H1 (cell line): Measurements from ENCODE around the gene CMTM2. TPM values are rescaled to one million over a fixed set of nuclear protein-coding genes. Genes with fewer than 3 reads are reported as not detected.
"Not testable (repeated sequence)": the region's sequence is repeated elsewhere in the genome, so short reads cannot be mapped to it uniquely, and the experiment has no call there.

Experiments
- CTCF ChIA-PET: fragments of 300-600 bp; sonication (Branson Sonifier 250); formaldehyde crosslinking; loops from one replicate; lab custom pipeline; 2021; ENCODE audit not compliant: partially characterized antibody; lab: Charles Lee
- POLR2A ChIA-PET: fragments of 300-600 bp; sonication (Branson Sonifier 250); formaldehyde crosslinking; loops from one replicate; lab custom pipeline; 2021; ENCODE audit warnings: inconsistent platforms; ENCODE audit not compliant: partially characterized antibody; lab: Charles Lee
- DNase-seq, 2 experiments: peaks; one replicate each; pipeline versions ENCODE4 v3.0.0 to v3.0.0-alpha.2; 2010 to 2022; ENCODE audit warnings: low spot score in 2 of 2, low read depth in 1 of 2, mixed read lengths in 1 of 2
- FAIRE-seq: peaks from 2 replicates; lab custom pipeline; 2011; peaks lifted over from hg19 to GRCh38; lab: Jason Lieb, UNC
- H2AFZ ChIP-seq: 2 replicates; pipeline ENCODE4 v1.8.1; 2012; ENCODE audit warnings: low read length, inconsistent platforms
- H2AK5ac ChIP-seq: 2 replicates; pipeline ENCODE4 v1.6.1; 2013; ENCODE audit warnings: low read depth, low read length
- H2BK120ac ChIP-seq: replicated peaks from 2 replicates; pipeline ENCODE3; 2013; ENCODE audit warnings: low read depth, low read length, inconsistent platforms
- H2BK12ac ChIP-seq: 2 replicates; pipeline ENCODE4 v1.6.1; 2013; ENCODE audit warnings: low read depth, low read length
- H2BK15ac ChIP-seq: 2 replicates; pipeline ENCODE4 v1.6.1; 2013; ENCODE audit warnings: low read length
- H2BK20ac ChIP-seq: 2 replicates; pipeline ENCODE4 v1.6.1; 2013; ENCODE audit warnings: low read length
- H2BK5ac ChIP-seq: 2 replicates; pipeline ENCODE4 v1.6.1; 2013; ENCODE audit warnings: low read depth, low read length
- H3K14ac ChIP-seq: 2 replicates; pipeline ENCODE4 v1.6.1; 2013; ENCODE audit warnings: inconsistent platforms; ENCODE audit not compliant: insufficient read length
- H3K18ac ChIP-seq: 2 replicates; pipeline ENCODE4 v1.6.1; 2013; ENCODE audit warnings: low read length; ENCODE audit errors: extremely low read depth
- H3K23ac ChIP-seq: 2 replicates; pipeline ENCODE4 v1.6.1; 2013; ENCODE audit warnings: inconsistent platforms; ENCODE audit not compliant: insufficient read length
- H3K23me2 ChIP-seq: 2 replicates; pipeline ENCODE4 v1.6.1; 2013; ENCODE audit warnings: low read depth, low read length
- H3K27ac ChIP-seq: 2 replicates; pipeline ENCODE4 v1.6.1; 2011; ENCODE audit warnings: low read depth, low read length, inconsistent platforms
- H3K27me3 ChIP-seq, 4 experiments: replicated peaks in 1 of 4; 1 replicate in 1 of 4; 2 replicates in 3 of 4; pipeline versions ENCODE4 v1.6.1 to v1.8.1; 2011 to 2013; ENCODE audit warnings: low read length in 3 of 4, mild to moderate bottlenecking in 3 of 4, inconsistent platforms in 2 of 4, mixed read lengths in 2 of 4, moderate library complexity in 1 of 4; ENCODE audit not compliant: control insufficient read depth in 3 of 4, insufficient read depth in 3 of 4; ENCODE audit errors: extremely low read depth in 1 of 4
- H3K36me3 ChIP-seq, 4 experiments: 2 replicates each; pipeline versions ENCODE4 v1.6.1 to v1.8.1; 2011 to 2013; ENCODE audit warnings: mild to moderate bottlenecking in 4 of 4, low read length in 3 of 4, moderate library complexity in 2 of 4, control low read depth in 1 of 4, inconsistent platforms in 1 of 4; ENCODE audit not compliant: insufficient read depth in 4 of 4, control insufficient read depth in 2 of 4
- H3K4ac ChIP-seq: replicated peaks from 2 replicates; pipeline ENCODE3; 2013; ENCODE audit warnings: low read length, low read depth, mixed read lengths, inconsistent platforms; ENCODE audit not compliant: insufficient read length
- H3K4me1 ChIP-seq, 4 experiments: replicated peaks in 1 of 4; 1 replicate in 1 of 4; 2 replicates in 3 of 4; pipeline versions ENCODE4 v1.6.1 to v1.8.1; 2011 to 2013; ENCODE audit warnings: low read length in 3 of 4, inconsistent platforms in 2 of 4, mixed read lengths in 1 of 4; ENCODE audit not compliant: insufficient read depth in 4 of 4, control insufficient read depth in 3 of 4
- H3K4me2 ChIP-seq, 2 experiments: 2 replicates each; pipeline versions ENCODE4 v1.6.1 to v1.8.1; 2011 to 2013; ENCODE audit warnings: low read depth in 2 of 2, low read length in 2 of 2, control low read depth in 1 of 2, inconsistent platforms in 1 of 2, mild to moderate bottlenecking in 1 of 2; ENCODE audit not compliant: insufficient read depth in 1 of 2
- H3K4me3 ChIP-seq, 4 experiments: fragments of 200-600, 300-600 bp in 1 of 4; sonication (generic), shearing (Covaris generic), sonication (Bioruptor Twin) in 1 of 4; 2 replicates each; pipeline versions ENCODE4 v1.5.1 to v1.8.1; 2011 to 2016; ENCODE audit warnings: low read length in 4 of 4, low read depth in 3 of 4, control low read depth in 2 of 4, inconsistent platforms in 2 of 4, mild to moderate bottlenecking in 2 of 4, mixed read lengths in 1 of 4, moderate library complexity in 1 of 4; ENCODE audit not compliant: insufficient read depth in 2 of 4; ENCODE audit errors: extremely low read depth in 1 of 4
- H3K56ac ChIP-seq: replicated peaks from 2 replicates; pipeline ENCODE3; 2013; ENCODE audit warnings: low read depth, mild to moderate bottlenecking, mixed read lengths, low read length, inconsistent platforms; ENCODE audit not compliant: insufficient read length
- H3K79me1 ChIP-seq: 2 replicates; pipeline ENCODE4 v1.6.1; 2013; ENCODE audit warnings: low read depth, low read length, control low read depth
- H3K79me2 ChIP-seq, 2 experiments: 2 replicates each; pipeline versions ENCODE4 v1.6.1 to v1.8.1; 2012 to 2013; ENCODE audit warnings: low read length in 2 of 2, mild to moderate bottlenecking in 2 of 2, inconsistent platforms in 1 of 2; ENCODE audit not compliant: insufficient read depth in 2 of 2, control insufficient read depth in 1 of 2
- H3K9ac ChIP-seq, 4 experiments: replicated peaks in 1 of 4; 1 replicate in 1 of 4; 2 replicates in 3 of 4; pipeline versions ENCODE4 v1.6.1 to v1.8.1; 2011 to 2013; ENCODE audit warnings: low read depth in 3 of 4, low read length in 3 of 4, control low read depth in 2 of 4, mild to moderate bottlenecking in 2 of 4, moderate library complexity in 2 of 4, inconsistent platforms in 1 of 4; ENCODE audit errors: extremely low read depth in 1 of 4
- H3K9me3 ChIP-seq, 2 experiments: 2 replicates each; pipeline versions ENCODE4 v1.6.1 to v1.8.1; 2012 to 2013; ENCODE audit warnings: mild to moderate bottlenecking in 2 of 2, moderate library complexity in 2 of 2, control low read depth in 1 of 2, inconsistent platforms in 1 of 2, low read depth in 1 of 2, low read length in 1 of 2, mixed read lengths in 1 of 2; ENCODE audit not compliant: insufficient read depth in 2 of 2
- H4K20me1 ChIP-seq, 2 experiments: replicated peaks in 1 of 2; 2 replicates each; pipeline versions ENCODE3 to v1.8.1; 2011 to 2013; ENCODE audit warnings: inconsistent platforms in 2 of 2, low read length in 2 of 2, mild to moderate bottlenecking in 1 of 2; ENCODE audit not compliant: insufficient read depth in 2 of 2, control insufficient read depth in 1 of 2
- H4K5ac ChIP-seq: 2 replicates; pipeline ENCODE4 v1.6.1; 2013; ENCODE audit warnings: low read length, low read depth, mixed read lengths, inconsistent platforms; ENCODE audit not compliant: insufficient read length
- H4K8ac ChIP-seq: 2 replicates; pipeline ENCODE4 v1.8.0; 2013; ENCODE audit warnings: mild to moderate bottlenecking, moderate library complexity, low read length, inconsistent platforms; ENCODE audit not compliant: insufficient read depth; ENCODE audit errors: extremely low read depth
- H4K91ac ChIP-seq: replicated peaks from 2 replicates; pipeline ENCODE3; 2013; ENCODE audit warnings: low read length, mixed read lengths, inconsistent platforms; ENCODE audit not compliant: insufficient read length
- WGBS, 2 experiments: shearing (Covaris generic) in 1 of 2; methylation state at CpG; one replicate each; pipeline versions ENCODE4 v1.1.6 to v1.1.7; 2013 to 2015; ENCODE audit warnings: low lambda C conversion rate in 2 of 2, mixed read lengths in 2 of 2, inconsistent platforms in 1 of 2, low coverage in 1 of 2, missing lambda C conversion rate in 1 of 2; ENCODE audit not compliant: insufficient replicate concordance in 2 of 2, insufficient coverage in 1 of 2, insufficient read length in 1 of 2; ENCODE audit errors: extremely low coverage in 1 of 2, missing lambda C conversion rate in 1 of 2; 5-methylcytosine and 5-hydroxymethylcytosine counted together
- polyA plus RNA-seq, 7 experiments: library from polyadenylated mRNA; depleted of rRNA in 3 of 7; stranded (reverse) in 5 of 7; unstranded in 2 of 7; fragments of >200 nt in 5 of 7; fragments of 200-250 nt in 2 of 7; gene quantifications; 1 replicate in 5 of 7; 2 replicates in 1 of 7; 4 replicates in 1 of 7; pipeline versions ENCODE4 v1.2.1 to v1.2.3, GENCODE V29; 2011 to 2013; ENCODE audit warnings: missing spikeins in 2 of 7, mixed read lengths in 2 of 7
- total RNA-seq: library from RNA; stranded (reverse); fragmentation: NEBNext Ultra II Directional; extraction: Animal tissue kit (Norgen Biotek cat#: 25700); gene quantifications from 2 replicates; pipeline ENCODE4 v1.2.1, GENCODE V29; 2021

Gene CMTM2
- total and polyA plus RNA-seq, 2 of the 8 experiments (the other 6 are each of a cell fraction or from before 2014, with no cell fraction given): not detected

DNA sequence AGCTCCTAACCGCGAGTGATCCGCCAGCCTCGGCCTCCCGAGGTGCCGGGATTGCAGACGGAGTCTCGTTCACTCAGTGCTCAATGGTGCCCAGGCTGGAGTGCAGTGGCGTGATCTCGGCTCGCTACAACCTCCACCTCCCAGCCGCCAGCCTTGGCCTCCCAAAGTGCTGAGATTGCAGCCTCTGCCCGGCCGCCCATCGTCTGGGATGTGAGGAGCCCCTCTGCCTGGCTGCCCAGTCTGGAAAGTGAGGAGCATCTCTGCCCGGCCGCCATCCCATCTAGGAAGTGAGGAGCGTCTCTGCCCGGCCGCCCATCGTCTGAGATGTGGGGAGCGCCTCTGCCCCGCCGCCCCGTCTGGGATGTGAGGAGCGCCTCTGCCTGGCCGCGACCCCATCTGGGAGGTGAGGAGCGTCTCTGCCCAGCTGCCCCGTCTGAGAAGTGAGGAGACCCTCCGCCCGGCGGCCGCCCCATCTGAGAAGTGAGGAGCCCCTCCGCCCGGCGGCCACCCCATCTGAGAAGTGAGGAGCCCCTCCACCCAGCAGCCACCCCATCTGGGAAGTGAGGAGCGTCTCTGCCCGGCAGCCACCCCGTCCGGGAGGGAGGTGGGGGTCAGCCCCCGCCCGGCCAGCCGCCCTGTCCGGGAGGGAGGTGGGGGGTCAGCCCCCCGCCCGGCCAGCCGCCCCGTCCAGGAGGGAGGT, 51.4 kb downstream of the CMTM2 start:
- H3K36me3 ChIP-seq, H3K23ac ChIP-seq, H3K27me3 ChIP-seq, H3K79me2 ChIP-seq, CTCF ChIA-PET, H2BK120ac ChIP-seq, H2BK20ac ChIP-seq, H4K20me1 ChIP-seq, H3K4me1 ChIP-seq, H3K79me1 ChIP-seq, H2BK12ac ChIP-seq, H3K9me3 ChIP-seq, FAIRE-seq, H3K18ac ChIP-seq, H3K9ac ChIP-seq, H2AFZ ChIP-seq, H4K5ac ChIP-seq, DNase-seq, H3K4ac ChIP-seq, H2BK15ac ChIP-seq, H3K27ac ChIP-seq, H3K14ac ChIP-seq, H2AK5ac ChIP-seq, H2BK5ac ChIP-seq, H3K4me2 ChIP-seq, H4K91ac ChIP-seq, H4K8ac ChIP-seq, H3K56ac ChIP-seq, H3K23me2 ChIP-seq, H3K4me3 ChIP-seq: not testable (repeated sequence)
- WGBS, 2 experiments: 95% methylated on average over 3 of the region's 49 CpGs; no CpG with 5 or more reads in 1 of the 2 experiments
- POLR2A ChIA-PET: interaction anchor here (1.1 kb wide), 1 partner anchor 27 kb away, joined by 3 read pairs; no protein-coding TSS in a partner anchor

DNA sequence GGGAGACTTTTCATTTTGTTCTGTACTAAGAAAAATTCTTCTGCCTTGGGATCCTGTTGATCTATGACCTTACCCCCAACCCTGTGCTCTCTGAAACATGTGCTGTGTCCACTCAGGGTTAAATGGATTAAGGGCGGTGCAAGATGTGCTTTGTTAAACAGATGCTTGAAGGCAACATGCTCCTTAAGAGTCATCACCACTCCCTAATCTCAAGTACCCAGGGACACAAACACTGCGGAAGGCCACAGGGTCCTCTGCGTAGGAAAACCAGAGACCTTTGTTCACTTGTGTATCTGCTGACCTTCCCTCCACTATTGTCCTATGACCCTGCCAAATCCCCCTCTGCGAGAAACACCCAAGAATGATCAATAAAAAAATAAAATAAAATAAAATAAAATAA, 52.3 kb downstream of the CMTM2 start:
- H3K9ac ChIP-seq, H4K20me1 ChIP-seq, H3K27ac ChIP-seq, H4K91ac ChIP-seq, H2AFZ ChIP-seq, H2BK120ac ChIP-seq, H3K4me3 ChIP-seq, H3K9me3 ChIP-seq, H3K56ac ChIP-seq, H2BK20ac ChIP-seq, H2AK5ac ChIP-seq, H3K4me1 ChIP-seq, H3K79me2 ChIP-seq, POLR2A ChIA-PET, H4K8ac ChIP-seq, H3K4ac ChIP-seq, H3K4me2 ChIP-seq, H3K18ac ChIP-seq, H2BK12ac ChIP-seq, H2BK5ac ChIP-seq, H3K23ac ChIP-seq, H4K5ac ChIP-seq, H3K23me2 ChIP-seq, H3K79me1 ChIP-seq, H2BK15ac ChIP-seq, FAIRE-seq, DNase-seq, H3K14ac ChIP-seq, H3K27me3 ChIP-seq: not testable (repeated sequence)
- WGBS, 2 experiments: 97% methylated on average over 3 of the region's 4 CpGs; no CpG with 5 or more reads in 1 of the 2 experiments
- H3K36me3 ChIP-seq: peaks cover 0 to 12% (median 0%) of the 10 kb centered on the region in 4 experiments; a peak in 1 of 8 replicates
- CTCF ChIA-PET: interaction anchor here (4.4 kb wide), 1 partner anchor 23 kb away, joined by 17 read pairs; no protein-coding TSS in a partner anchor
